Activated naive CD8-positive, alpha-beta T cell treated with anti-CD3 and anti-CD28 coated beads, Interleukin-2, amount 50 U/mL, for 16 hours (primary cell): ENCODE measurements around the gene MYOZ3.

Experiments used
- DNase-seq: peaks from one replicate; pipeline ENCODE4 v3.0.0-alpha.2; 2020; ENCODE audit warnings: low read depth, low spot score

MYOZ3 gene

DNA sequence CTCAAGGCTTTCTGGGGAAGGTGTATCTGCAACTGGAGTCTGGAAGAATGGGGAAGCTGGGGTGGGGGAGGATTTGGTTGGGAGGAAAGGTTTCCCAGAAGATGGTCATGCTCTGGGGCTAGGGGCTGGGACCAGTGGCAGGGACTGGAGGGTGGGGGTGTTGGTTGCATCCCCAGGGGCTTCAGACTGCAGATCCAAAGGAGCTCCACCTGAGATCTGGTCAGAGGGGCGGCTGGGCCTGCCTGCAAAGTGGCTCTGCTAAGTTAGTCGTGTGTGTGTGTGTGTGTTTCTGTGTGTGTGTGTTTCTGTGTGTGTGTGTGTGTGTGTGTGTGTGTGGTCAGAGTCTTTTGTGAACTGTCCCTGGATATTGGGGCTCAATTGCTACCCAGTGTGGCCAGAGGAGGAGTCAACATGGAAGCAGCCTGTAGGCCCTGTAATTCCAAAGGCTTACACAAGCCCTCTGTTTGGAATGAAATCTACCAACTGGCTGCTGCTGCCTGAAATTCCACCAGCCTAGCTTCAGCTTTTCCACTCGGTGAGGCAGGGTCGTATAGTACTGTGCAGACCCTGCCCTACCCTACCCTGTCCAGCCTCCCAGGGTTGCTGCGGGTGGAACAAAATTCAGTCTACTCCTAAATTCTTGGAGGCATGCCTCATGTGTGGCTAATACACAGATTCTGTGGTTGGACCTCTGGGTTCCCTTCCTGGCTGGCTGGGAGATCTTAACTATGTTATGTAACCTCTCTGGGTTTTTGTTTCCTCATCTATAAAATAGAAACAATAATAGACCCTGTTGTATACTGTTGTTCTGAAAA, 33.1 kb upstream of the MYOZ3 start:
- DNase-seq = no peak

DNA sequence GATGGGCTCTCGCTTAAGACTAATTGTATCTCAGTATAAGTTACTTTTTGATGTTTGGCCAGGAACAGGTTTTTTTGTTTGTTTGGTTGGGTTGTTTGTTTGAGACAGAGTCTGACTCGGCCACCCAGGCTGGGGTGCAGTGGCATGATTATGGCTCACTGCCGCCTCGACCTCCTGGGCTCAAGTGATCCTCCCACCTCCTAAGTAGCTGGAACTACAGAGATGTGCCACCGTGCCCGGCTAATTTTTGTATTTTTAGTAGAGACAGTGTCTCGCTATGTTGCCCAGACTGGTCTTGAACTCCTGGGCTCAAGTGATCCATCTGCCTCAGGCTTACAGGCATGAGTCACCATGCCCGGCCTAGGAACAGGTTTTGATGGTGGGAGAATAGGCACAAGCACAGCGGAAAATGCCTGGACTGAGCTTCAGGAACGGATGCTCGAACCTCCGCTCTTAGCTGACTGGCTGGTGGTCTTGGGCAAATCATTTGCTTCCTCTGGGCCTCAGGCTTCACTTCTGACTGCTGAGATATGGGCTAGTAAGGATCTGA, 32.0 kb upstream of the MYOZ3 start:
- DNase-seq = no peak

DNA sequence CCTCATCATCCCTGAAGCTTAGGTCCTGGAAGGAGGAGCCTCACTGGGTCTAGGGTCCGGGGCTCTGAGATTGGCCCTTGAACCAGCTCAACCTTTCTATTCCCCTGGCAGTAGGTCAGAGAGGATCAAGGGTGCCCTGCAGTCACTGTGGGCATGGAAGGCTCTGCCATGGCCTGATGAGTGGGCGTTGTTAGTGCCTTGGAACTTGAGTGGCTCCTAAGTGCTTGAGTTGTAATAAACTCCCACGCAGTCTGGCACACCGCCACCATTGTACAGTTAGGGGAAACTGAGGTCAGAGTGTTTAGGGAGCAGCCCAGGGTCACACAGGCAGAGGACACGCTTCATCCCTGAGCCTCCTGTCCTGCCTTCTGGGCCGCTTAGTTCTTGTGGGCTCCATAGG, 31.0 kb upstream of the MYOZ3 start:
- DNase-seq = no peak

DNA sequence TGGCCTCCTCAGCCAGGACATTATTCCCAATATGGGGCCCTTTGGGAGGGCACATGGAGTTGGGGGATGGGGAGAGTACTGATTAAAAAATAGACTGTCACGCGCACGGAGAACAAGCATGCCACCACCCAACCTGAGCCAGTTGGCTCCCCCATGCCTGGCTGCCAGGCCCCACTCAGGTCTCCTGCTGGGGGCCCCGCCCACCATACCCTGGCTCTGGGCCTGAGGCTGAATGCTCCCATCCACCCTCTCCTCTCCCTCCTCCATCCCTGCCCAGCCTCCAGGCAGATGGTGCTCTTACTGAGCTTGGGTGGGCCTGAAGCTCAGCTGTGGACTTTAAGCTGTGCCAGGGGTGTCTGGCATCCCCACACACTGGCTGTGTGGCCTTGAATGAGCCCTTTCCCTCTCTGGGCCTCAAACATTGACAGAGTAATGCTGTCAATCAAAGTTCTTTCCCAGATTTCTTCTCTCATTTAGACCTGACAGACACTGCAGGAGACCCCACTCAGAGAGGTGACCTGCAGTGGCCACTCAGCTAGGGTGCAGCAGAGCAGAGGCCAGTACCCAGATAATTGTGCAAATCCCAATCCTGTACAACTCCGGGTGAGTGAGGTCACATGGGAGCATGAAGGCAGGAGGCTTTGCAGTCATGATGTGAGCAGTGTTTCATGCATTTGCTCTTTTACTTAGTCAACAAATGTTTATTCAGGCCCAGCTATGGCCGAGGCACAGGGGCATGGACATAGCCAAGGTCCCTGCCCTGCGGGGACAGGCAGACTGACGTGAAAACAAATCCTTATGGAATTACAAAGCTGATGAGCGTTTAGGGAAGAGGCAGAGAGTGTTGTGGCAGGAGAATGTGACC, 30.4 kb upstream of the MYOZ3 start:
- no peak for DNase-seq

DNA sequence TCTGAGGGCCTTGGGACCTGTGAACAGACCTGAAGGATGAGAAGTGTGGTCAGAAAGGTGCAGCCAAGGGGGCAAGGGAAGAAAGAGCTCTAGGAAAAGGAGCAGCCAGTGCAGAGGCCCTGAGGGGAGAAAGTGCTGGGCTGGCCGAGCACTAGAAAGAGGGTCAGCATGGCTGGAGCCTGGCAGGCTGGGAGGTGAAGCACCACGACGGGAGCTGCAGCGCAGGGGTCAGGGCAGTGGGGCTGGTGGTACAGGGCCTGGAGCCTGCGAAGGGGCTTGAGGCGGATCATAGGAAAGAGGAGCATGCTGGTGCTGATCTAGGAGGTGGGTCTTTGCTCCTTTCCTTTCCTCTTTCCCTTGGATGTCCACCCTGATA, 29.7 kb upstream of the MYOZ3 start:
- DNase-seq = no peak

DNA sequence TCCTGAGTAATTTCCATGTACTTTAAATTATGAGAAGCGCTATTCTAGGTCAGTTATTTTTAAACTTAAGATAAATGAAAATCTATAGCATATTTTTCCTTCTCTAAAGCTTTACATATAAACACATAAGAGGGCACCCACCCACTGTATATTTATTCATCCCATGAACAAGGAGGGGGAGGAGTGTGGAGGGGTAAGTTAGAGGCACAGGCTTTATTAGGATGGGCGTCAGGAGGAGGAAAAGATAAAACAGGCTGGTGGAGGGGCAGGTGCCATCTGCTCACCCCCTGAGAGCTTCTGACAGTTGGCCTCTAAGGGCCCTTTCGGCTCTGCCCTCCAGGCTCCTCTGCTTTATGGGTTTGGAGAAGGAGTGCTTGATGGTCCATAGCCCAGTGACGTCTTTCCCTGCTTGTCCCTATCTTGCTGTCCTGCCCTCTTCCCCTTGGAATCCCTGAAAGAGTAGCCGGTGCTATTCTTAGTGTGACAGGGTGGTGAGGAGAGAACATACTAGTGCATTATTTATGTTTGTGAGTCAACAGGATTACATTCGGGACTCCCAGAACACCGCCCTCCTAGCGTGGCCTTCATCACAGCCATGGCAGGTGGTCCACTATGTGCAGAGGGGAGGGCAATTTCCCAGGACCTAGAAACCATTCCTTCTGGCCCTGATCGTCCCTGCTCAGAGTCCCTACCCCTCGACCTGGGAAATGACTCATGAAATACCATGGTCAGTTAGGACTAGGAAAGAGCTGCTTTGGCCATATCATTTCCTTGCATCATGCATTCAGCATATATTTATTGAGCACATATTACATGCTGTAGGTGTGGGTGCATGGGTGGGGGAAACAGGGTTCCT, 28.5 kb upstream of the MYOZ3 start:
- no peak for DNase-seq

DNA sequence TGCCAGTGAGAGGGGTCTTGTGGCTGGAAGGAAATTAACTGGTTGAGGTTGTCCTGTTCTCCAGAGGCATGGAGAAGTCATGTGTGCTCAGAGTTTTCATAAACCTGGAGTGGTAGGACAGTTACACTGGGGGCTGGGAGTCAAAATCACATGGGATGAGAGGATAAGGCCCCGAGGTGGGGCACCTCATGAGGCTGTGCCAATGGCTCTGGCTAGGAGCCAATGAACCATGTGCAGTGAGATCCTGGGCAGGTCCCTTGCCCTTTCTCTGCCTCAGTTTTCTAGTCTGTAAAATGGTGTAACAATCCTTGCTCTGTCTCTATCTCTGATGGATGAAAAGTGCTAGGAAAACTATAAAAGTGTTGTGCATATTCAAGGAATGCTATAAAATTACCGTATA, 27.6 kb upstream of the MYOZ3 start:
- DNase-seq = no peak

DNA sequence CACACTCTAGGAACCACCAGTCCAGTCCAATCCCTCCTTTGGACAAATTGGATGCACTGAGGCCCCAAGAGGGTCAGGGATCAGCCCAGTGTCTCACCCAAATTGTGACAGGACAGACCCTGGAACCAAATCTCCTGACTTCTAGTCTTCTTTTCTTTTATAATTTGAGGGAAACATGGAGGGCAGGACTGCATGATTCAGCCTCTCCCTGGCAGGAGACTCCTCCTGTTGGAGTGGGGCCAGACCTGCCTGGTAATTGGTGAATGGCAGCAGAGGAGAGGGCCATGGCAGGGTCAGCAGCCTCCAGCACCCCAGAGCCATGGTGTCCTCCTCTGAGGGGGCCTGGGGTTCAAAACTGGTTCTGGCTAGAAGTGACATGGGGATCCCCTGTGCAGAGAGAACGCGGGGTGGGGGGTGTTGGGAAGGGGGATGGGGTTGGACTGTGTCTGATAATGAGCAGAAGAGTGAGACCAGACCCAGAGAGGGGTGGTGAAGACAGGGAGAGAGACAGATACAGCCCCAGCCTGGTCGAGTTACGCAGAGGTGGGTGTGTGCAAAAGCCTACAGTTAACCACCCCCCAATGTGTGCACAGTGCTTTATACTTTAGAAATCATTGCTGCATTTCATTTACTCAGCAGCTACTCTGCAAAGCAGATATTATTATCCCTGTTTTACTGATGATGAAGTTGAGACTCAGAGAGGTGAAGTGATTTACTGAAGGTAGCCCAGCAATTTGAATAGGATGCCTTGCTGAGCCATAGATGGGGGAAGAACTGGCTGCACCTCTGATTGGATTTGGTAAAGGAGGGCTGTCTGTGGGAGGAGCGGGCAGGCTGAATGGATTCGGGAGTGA, 24.4 kb upstream of the MYOZ3 start:
- DNase-seq = no peak

DNA sequence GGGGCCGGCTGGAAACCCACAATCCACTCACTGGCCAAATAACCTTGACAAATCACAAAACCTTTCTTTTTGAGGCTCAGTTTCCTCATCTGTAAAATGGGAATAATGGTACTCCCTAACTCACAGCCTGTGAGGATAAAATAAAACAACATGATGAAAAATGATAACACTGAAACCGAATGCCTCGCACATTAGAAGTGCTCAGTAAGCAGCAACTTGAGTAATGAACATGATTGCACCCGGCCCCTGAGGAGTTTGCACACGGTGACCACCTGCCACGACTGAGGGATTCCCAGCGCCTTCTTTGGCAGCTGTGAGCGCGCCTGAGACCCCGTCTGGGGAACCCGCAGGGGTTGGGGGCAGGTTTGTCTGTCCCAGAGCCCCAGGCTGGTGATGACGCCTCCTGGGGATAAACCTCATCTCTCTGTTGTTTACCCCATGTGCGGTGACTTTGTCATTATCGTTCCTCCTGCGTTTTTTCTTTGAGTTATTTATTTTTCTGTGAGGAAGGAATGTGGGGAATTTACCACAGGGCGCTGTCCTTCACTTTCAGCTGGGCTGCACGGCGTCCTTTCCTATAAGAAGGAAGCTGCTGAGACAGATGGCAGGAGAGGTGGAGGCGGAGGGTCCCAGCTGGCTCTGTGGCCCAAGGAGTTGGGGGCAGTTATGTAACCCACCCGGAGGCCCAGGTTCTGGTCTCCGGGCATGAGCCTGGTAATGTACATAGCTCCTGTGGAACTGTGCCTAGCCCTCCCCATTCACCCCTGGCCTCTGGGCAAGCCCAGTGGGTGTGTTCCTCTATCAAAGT, 23.6 kb upstream of the MYOZ3 start:
- DNase-seq = no peak

DNA sequence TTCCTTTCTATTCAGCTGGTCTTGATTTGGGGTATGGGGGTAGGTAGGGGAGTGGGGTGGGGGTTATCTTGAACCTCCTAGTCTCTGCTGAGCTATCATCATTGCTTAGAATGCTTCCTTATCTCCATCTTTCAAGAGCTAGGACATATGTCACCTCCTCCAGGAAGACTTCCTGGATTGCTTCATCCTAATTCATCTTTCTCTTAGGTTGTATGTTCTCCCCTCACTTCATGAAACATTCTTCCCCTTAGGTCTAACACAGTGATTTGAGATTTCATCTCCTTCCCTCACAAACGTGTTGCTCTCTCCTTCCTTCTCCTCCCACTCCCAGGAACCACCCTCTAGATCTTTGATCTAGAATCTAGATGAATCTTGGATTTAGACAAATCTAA, 23.0 kb upstream of the MYOZ3 start:
- no peak for DNase-seq

DNA sequence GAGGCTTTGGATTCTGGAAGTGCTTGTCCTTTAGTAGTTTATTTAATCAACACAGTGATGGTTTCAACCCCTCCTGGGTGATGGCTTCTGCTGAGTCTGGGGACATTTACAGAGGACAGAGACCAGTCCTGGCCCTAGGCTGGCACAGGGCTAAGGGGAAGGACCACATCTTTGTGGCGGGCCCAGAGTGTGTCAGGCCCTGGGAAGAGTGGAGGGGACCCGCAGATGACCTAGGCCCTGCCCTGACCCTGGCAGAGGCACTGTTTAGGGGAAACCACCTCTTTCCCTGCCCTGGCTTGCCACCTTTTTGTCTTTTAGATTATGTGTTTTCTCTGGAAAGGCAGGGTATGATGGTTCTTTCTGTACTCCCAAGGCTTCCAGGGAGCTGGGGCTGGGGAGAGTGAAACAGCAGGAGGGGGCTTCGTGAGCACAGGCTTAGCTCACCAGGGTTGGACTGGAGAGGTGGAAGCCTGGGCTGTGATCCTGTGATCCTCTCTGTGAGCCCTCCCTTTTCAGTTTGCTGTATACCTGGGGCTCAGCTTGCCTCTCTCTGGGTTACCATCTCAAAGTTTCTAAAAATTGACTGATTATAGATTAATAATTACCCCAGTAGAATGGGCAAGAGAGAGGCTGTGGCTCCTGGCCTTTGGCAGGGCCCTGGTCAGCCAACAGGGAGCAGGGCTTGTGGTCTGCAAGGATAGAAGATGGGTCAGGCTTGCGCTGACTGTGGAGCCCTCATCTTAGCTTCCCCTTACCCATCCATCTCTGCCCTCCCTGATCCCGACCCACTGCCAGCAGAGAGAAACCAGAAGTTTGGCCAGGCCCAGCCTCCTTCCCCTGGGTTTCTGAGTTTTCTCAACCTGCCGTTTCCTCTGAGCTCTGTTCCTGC, 22.3 kb upstream of the MYOZ3 start:
- DNase-seq = no peak

DNA sequence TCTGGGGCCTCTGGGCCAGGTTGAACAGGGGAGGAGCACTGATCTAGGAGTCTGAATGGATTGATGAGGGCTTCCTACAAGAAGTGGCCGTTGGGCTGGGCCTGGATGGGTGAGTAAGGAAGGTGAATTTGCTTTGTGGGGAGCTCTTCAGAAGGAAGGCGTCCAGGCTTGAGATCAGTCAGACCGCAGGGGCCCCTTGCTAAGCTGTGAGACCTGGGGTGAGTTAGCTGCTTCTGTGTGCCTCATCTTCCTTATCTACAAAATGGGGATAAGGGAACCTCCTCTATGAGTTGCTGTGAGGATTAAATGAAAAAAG, 21.7 kb upstream of the MYOZ3 start:
- DNase-seq = no peak

DNA sequence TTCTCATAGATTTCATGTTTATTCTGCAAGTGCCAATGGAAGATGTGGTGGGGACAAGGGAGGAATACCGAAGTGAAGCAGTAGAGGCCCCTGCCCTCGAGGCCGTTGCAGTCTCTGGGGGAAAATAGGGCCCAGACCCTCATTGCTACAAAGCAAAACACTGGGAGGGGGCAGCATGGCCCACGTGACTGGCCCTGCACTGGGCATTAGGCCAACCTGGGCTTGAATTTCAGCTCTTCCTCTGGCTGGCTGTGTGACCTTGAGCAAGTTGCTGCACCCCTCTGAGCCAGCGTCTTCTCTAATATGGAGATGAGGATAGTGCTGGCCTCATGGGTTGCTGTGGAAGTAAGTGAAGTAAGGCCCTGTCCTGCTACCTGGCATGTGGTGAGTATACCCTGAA, 21.3 kb upstream of the MYOZ3 start:
- no peak for DNase-seq

DNA sequence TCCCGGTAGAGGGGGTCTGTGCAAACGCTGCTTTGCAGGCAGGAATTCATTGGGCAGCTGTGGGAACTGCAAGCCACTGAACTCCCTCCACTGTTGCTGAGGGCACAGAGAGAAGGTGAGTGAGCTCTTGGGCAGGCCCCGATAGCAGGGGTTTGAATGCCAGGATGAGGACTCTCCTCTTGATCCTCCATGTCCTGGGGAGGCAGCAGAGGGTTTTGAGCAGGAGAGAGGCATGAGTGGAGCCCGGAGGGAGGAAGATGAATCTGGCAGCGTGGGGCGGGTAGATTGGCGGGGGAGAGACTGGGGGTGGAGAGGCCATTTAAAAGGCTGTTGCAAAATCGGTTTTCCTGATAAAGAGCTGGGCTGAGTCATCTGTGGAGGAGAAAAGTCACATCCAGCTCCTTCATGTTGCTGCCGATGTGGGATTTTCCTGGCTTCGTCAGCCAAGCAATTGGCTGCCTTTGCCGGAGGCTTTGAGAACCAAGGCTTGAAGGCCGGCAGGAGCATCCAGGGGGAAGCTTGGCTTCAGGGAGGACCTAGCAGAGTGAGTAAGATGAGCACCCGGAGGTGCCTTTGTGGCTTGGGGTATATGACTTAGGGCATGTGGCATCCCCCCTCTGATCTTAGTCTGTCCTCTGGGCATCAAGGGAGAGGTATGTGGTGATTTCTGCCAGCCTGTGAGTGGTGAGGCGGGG, 20.6 kb upstream of the MYOZ3 start, which contains the start of gene SYNPO:
SYNPO (plus strand) TSS at position 350 of the 695 bp plus-strand sequence. CDS start 7,616 bp downstream, outside the sequence.
- DNase-seq = no peak

DNA sequence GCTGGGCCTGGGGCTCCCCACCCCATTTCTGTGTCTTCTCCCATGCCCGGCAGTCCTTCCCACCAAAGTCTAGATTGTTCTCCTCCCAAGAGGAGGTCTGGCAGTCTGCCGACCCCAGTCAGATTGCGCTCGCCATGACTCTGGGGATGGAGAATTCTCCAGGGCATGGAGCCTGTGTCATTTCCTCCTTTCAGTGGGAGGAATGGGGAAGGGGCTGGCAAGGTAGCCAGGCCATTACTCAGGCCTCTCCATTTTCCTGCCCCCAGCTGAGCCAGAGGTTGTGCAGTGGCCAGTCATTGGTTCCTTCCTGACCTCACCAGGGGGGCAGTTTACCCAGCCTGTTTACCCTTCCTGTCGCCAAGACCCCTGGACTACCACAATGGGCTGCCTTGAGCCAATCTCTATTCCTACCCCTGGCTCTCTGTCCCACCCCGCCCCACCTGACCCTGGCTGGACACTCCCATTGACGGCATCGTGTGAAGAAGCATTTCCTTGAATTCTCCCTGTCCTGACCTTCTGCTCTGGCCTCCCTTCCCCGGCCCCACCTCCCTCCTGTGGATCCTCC, 20.0 kb upstream of the MYOZ3 start:
- DNase-seq = no peak

DNA sequence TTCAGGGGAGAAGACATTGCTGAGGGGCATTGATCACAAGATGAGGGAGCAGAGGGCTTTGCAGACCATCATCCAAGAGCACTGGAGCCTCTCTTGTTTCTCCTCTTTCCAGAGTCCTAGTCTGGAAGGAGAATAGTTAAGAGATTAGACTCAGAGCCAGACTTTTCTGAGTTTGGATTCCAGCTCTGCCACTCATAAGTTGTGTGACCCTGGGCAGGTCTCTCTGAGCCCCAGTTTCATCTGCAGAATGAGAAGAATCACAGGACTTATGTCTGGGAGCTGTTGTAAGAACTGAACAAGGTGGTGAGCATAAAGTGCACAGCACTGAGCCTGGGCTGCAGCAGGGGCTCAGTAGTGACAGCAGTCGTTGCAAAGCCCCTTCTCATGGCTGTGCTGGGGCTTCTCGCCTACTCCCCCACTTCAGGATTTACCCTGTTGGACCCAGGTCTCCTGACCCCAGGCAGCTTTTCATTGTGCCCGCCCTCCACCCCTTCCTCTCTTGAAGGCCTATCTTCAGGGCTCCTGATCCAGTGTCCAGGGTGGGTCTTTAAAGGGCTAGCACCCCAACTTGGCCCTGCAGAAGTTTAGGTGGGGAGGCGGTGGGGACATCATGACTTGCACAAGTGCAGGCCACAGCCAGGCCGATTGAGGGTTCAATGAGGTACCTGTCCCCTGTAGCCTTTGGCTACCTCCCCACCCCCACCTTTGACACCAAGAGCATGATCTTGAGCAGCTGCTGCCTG, 19.1 kb upstream of the MYOZ3 start:
- DNase-seq = no peak

DNA sequence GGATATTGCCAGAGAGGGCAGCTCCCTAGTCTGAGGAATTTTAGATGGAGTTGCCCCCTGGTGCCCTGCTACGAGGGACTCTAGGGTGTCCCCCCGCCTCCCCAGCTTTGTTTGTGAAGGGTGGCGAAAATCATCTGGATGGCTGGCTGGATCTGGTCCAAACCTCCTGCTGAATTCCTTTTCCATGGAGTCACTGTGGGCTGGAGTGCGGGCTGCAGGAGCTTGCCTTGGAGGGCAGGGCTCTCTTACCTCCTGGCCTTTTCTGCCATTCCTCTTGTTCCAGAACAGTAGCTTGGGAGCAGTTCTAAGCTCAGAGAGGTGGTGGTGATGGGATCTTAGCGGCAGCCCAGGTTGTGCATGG, 18.5 kb upstream of the MYOZ3 start:
- no peak for DNase-seq
